HG02943 (cell line): ENCODE results near the gene CES3.
"Not testable (repeated sequence)": the region's sequence is repeated elsewhere in the genome, so short reads cannot be mapped to it uniquely, and the experiment has no call there.

Source experiments
- ATAC-seq: cut with Tn5 transposase; IDR thresholded peaks from one replicate; pipeline ENCODE4 v1.9.1; 2021; ENCODE audit warnings: mild to moderate bottlenecking, low read depth, moderate library complexity; ENCODE audit not compliant: unreplicated experiment

CES3 gene

GRCh38 chr16:66944054-66944441, 17.0 kb upstream of the CES3 start:
- no peak for ATAC-seq

GRCh38 chr16:66944971-66945370, 16.1 kb upstream of the CES3 start:
- not testable (repeated sequence) for ATAC-seq

GRCh38 chr16:66945939-66946338, 15.1 kb upstream of the CES3 start:
- ATAC-seq: no peak

GRCh38 chr16:66946541-66946940, 14.5 kb upstream of the CES3 start:
- no peak for ATAC-seq

GRCh38 chr16:66946974-66947301, 14.1 kb upstream of the CES3 start:
- no peak for ATAC-seq

GRCh38 chr16:66947302-66948065, 13.6 kb upstream of the CES3 start:
- no peak for ATAC-seq

GRCh38 chr16:66948134-66948836, 12.8 kb upstream of the CES3 start:
- ATAC-seq: no peak

- no peak for ATAC-seq
Measured at GRCh38 chr16:66948837-66949225, 12.2 kb upstream of the CES3 start.

- ATAC-seq: no peak
Measured at GRCh38 chr16:66949472-66949871, 11.6 kb upstream of the CES3 start.

GRCh38 chr16:66950437-66950836, 10.6 kb upstream of the CES3 start:
- no peak for ATAC-seq

GRCh38 chr16:66950971-66951790, 9.9 kb upstream of the CES3 start:
- ATAC-seq: no peak

GRCh38 chr16:66952430-66953110, 8.5 kb upstream of the CES3 start:
- no peak for ATAC-seq

GRCh38 chr16:66953462-66954096, 7.5 kb upstream of the CES3 start:
- ATAC-seq: no peak

GRCh38 chr16:66954097-66954659, 6.9 kb upstream of the CES3 start:
- no peak for ATAC-seq

- ATAC-seq: not testable (repeated sequence)
Measured at GRCh38 chr16:66955363-66956153, 5.5 kb upstream of the CES3 start.

GRCh38 chr16:66956154-66956457, 5.0 kb upstream of the CES3 start:
- not testable (repeated sequence) for ATAC-seq

- ATAC-seq: no peak
Measured at GRCh38 chr16:66958857-66959703, 2.0 kb upstream of the CES3 start.

GRCh38 chr16:66959704-66960161, 1.3 kb upstream of the CES3 start:
- no peak for ATAC-seq
